Measurements from ENCODE around the gene NME8. TPM values are rescaled to one million over a fixed set of nuclear protein-coding genes. Genes with fewer than 3 reads are reported as not detected.

The NME8 gene
- total and polyA plus RNA-seq, 2 of the 4 experiments (the other 2 are of a cell fraction) = not detected

GRCh38 chr7:37912756-37913155 is 64.4 kb downstream of the NME8 start:
- Histone ChIP-seq H3K9me1 (ENCODE audit: insufficient read depth, low read length) (no peaks in the 10 kb centered on the region), H3K9me3 (ENCODE audit: control insufficient read depth, insufficient read depth, low read length) (no peaks in the 10 kb centered on the region), H3K14ac (replicated peaks; ENCODE audit: low read depth, low read length) (no peak overlapping the region), H2BK5ac (ENCODE audit: low read depth, low read length, poor library complexity, severe bottlenecking) (no peak overlapping the region), H2AK5ac (ENCODE audit: low read depth, low read length) (no peak overlapping the region), H3K56ac (ENCODE audit: extremely low read depth, insufficient read depth, low read length) (no peak overlapping the region), H3K27ac (ENCODE audit: insufficient read depth, low read length) (no peak overlapping the region), H2AK9ac (replicated peaks; ENCODE audit: low read depth, low read length, poor library complexity) (no peak overlapping the region), H2BK120ac (ENCODE audit: low read depth, low read length) (no peak overlapping the region), H3K4me3 (ENCODE audit: insufficient read depth, low read depth, low read length) (no peak overlapping the region), H4K8ac (ENCODE audit: low read depth in 2 of 2, low read length in 2 of 2) (no peak overlapping the region), H3K4me2 (ENCODE audit: low read depth, low read length) (no peak overlapping the region), H3K27me3 (ENCODE audit: control insufficient read depth, insufficient read depth, low read length) (peaks cover 3% of the 10 kb centered on the region; the same call in 1 of the 2 replicates), H3K18ac (ENCODE audit: low read depth, low read length) (no peak overlapping the region), H4K5ac (ENCODE audit: low read depth, low read length) (no peak overlapping the region), H3K4ac (ENCODE audit: low read depth, low read length) (no peak overlapping the region), H3K79me1 (ENCODE audit: low read depth in 1 of 2, low read length in 2 of 2) (no peaks in the 10 kb centered on the region), H2BK20ac (ENCODE audit: low read depth, low read length) (no peak overlapping the region), H4K91ac (ENCODE audit: insufficient read depth, low read depth, low read length) (no peak overlapping the region), H4K20me1 (ENCODE audit: insufficient read depth, low read length) (no peaks in the 10 kb centered on the region), H3K4me1 (ENCODE audit: control insufficient read depth, insufficient read depth, low read length) (no peaks in the 10 kb centered on the region), H3K23ac (ENCODE audit: low read depth, low read length) (no peak overlapping the region), H3K36me3 (ENCODE audit: control insufficient read depth, insufficient read depth, low read length) (no peaks in the 10 kb centered on the region), H3K9ac (ENCODE audit: low read depth, low read length) (no peak overlapping the region), H2AFZ (replicated peaks; ENCODE audit: low read length, poor library complexity) (no peak overlapping the region), H2BK15ac (ENCODE audit: low read depth, low read length) (no peak overlapping the region)
- CTCF ChIA-PET = no interaction called here
- dilution Hi-C loops (cut with HindIII; ENCODE audit: low sequenced_read_pairs, unreplicated experiment) = no loop called here
- TF ChIP-seq, protein P1, sequence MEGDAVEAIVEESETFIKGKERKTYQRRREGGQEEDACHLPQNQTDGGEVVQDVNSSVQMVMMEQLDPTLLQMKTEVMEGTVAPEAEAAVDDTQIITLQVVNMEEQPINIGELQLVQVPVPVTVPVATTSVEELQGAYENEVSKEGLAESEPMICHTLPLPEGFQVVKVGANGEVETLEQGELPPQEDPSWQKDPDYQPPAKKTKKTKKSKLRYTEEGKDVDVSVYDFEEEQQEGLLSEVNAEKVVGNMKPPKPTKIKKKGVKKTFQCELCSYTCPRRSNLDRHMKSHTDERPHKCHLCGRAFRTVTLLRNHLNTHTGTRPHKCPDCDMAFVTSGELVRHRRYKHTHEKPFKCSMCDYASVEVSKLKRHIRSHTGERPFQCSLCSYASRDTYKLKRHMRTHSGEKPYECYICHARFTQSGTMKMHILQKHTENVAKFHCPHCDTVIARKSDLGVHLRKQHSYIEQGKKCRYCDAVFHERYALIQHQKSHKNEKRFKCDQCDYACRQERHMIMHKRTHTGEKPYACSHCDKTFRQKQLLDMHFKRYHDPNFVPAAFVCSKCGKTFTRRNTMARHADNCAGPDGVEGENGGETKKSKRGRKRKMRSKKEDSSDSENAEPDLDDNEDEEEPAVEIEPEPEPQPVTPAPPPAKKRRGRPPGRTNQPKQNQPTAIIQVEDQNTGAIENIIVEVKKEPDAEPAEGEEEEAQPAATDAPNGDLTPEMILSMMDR (conservative IDR thresholded peaks at IDR 0.05; ENCODE audit: low read depth, low read length) = no peak
- TF ChIP-seq MXI1 (IDR thresholded peaks at IDR 0.05; ENCODE audit: borderline replicate concordance, low read depth, low read length) (no peak), RCOR1 (IDR thresholded peaks at IDR 0.05; ENCODE audit: insufficient replicate concordance, low read length) (no peak), NFE2L2 (IDR thresholded peaks at IDR 0.05; ENCODE audit: low read depth, low read length) (no peak), BHLHE40 (IDR thresholded peaks at IDR 0.05; ENCODE audit: low read depth, low read length) (no peak), MAFK (IDR thresholded peaks at IDR 0.05; ENCODE audit: low read depth, low read length) (no peak), CEBPB (IDR thresholded peaks at IDR 0.05; ENCODE audit: low read depth, low read length) (no peak), POLR2A (IDR thresholded peaks at IDR 0.05; ENCODE audit: low read depth, low read length) (no peak), RFX5 (IDR thresholded peaks at IDR 0.05; ENCODE audit: low read depth, low read length) (no peak), FOS (IDR thresholded peaks at IDR 0.05; ENCODE audit: low read depth, low read length) (no peak), MAZ (IDR thresholded peaks at IDR 0.05; ENCODE audit: borderline replicate concordance, low read depth, low read length) (no peak), SMC3 (IDR thresholded peaks at IDR 0.05; ENCODE audit: low read depth, low read length) (no peak), RAD21 (IDR thresholded peaks at IDR 0.05; ENCODE audit: low read length) (no peak), ELK1 (IDR thresholded peaks at IDR 0.05; ENCODE audit: borderline replicate concordance, low read depth, low read length) (no peak), CHD1 (IDR thresholded peaks at IDR 0.05; ENCODE audit: low read depth, low read length) (no peak)
- TF ChIP-seq, protein P2, sequence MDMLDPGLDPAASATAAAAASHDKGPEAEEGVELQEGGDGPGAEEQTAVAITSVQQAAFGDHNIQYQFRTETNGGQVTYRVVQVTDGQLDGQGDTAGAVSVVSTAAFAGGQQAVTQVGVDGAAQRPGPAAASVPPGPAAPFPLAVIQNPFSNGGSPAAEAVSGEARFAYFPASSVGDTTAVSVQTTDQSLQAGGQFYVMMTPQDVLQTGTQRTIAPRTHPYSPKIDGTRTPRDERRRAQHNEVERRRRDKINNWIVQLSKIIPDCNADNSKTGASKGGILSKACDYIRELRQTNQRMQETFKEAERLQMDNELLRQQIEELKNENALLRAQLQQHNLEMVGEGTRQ (IDR thresholded peaks at IDR 0.05; ENCODE audit: low read depth, low read length) = no peak
- in situ Hi-C loops (cut with MboI; ENCODE audit: low sequenced_read_pairs) = no loop called here
- DNase-seq = no peak
- ATAC-seq (ENCODE audit: low read depth) = no peak
- POLR2A ChIA-PET (ENCODE audit: unreplicated experiment) = no interaction called here
- WGBS, 2 experiments (ENCODE audit: extremely low coverage in 2 of 2, insufficient read length in 1 of 2) = 80% methylated on average over 1 of the region's 2 CpGs; no CpG with 5 or more reads in 1 of the 2 experiments
- intact Hi-C loops (cut with micrococcal nuclease) = no loop called here
- no TSS peak for BruUV-seq (replicated peaks)

Measured in IMR-90 (cell line).